ENCODE data around the gene PDXDC1. TPM values are rescaled to one million over a fixed set of nuclear protein-coding genes. Genes with fewer than 3 reads are reported as not detected.
"Not testable (repeated sequence)": the region's sequence is repeated elsewhere in the genome, so short reads cannot be mapped to it uniquely, and the experiment has no call there.

The PDXDC1 gene
- total RNA-seq, 1 experiment from 2014 or later, result 107 TPM

GRCh38 chr16:14965328-14965727, 9.5 kb upstream of the PDXDC1 start:
- ATAC-seq (no peak), DNase-seq (ENCODE audit: low spot score) (no peak)
- Mint-ChIP-seq H3K4me1 (no peaks in the 10 kb centered on the region), H3K27ac (no peak overlapping the region), H3K9me3 (0 out of 2 replicates have a peak, but pooled peaks cover 3% of the 10 kb centered on the region), H3K4me3 (no peak overlapping the region), H3K27me3 (ENCODE audit: low read depth) (no peaks in the 10 kb centered on the region; the same call in 1 of the 2 replicates), H3K36me3 (no peaks in the 10 kb centered on the region)
- TF ChIP-seq GTF2I (CRISPR knock-in tag; conservative IDR thresholded peaks at IDR 0.05) (no peak), ATF1 (CRISPR knock-in tag; IDR thresholded peaks at IDR 0.05) (no peak), HMGA2 (CRISPR knock-in tag; IDR thresholded peaks at IDR 0.05) (no peak), NR2C2 (CRISPR knock-in tag; IDR thresholded peaks at IDR 0.05) (no peak), EMX1 (CRISPR knock-in tag; IDR thresholded peaks at IDR 0.05) (no peak), JAZF1 (CRISPR knock-in tag; IDR thresholded peaks at IDR 0.05) (no peak), E2F1 (CRISPR knock-in tag; IDR thresholded peaks at IDR 0.05) (no peak), SMAD3 (CRISPR knock-in tag; IDR thresholded peaks at IDR 0.05; ENCODE audit: borderline replicate concordance) (no peak), GABPB1 (CRISPR knock-in tag; IDR thresholded peaks at IDR 0.05) (no peak), FOXP1 (CRISPR knock-in tag; IDR thresholded peaks at IDR 0.05; ENCODE audit: borderline replicate concordance) (no peak), FOXJ3 (CRISPR knock-in tag; IDR thresholded peaks at IDR 0.05; ENCODE audit: borderline replicate concordance) (no peak)
- TF ChIP-seq, protein P1, sequence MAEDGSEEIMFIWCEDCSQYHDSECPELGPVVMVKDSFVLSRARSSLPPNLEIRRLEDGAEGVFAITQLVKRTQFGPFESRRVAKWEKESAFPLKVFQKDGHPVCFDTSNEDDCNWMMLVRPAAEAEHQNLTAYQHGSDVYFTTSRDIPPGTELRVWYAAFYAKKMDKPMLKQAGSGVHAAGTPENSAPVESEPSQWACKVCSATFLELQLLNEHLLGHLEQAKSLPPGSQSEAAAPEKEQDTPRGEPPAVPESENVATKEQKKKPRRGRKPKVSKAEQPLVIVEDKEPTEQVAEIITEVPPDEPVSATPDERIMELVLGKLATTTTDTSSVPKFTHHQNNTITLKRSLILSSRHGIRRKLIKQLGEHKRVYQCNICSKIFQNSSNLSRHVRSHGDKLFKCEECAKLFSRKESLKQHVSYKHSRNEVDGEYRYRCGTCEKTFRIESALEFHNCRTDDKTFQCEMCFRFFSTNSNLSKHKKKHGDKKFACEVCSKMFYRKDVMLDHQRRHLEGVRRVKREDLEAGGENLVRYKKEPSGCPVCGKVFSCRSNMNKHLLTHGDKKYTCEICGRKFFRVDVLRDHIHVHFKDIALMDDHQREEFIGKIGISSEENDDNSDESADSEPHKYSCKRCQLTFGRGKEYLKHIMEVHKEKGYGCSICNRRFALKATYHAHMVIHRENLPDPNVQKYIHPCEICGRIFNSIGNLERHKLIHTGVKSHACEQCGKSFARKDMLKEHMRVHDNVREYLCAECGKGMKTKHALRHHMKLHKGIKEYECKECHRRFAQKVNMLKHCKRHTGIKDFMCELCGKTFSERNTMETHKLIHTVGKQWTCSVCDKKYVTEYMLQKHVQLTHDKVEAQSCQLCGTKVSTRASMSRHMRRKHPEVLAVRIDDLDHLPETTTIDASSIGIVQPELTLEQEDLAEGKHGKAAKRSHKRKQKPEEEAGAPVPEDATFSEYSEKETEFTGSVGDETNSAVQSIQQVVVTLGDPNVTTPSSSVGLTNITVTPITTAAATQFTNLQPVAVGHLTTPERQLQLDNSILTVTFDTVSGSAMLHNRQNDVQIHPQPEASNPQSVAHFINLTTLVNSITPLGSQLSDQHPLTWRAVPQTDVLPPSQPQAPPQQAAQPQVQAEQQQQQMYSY (CRISPR knock-in tag; IDR thresholded peaks at IDR 0.05), result no peak
- POLR2A ChIA-PET, result no interaction called here
- CTCF ChIA-PET, result no interaction called here

GRCh38 chr16:14969795-14970194, 5.0 kb upstream of the PDXDC1 start:
- DNase-seq (ENCODE audit: low spot score); H3K4me3 Mint-ChIP-seq; H3K4me1 Mint-ChIP-seq; H3K9me3 Mint-ChIP-seq; CTCF ChIA-PET; H3K36me3 Mint-ChIP-seq; H3K27ac Mint-ChIP-seq; H3K27me3 Mint-ChIP-seq (ENCODE audit: low read depth); POLR2A ChIA-PET; ATAC-seq: not testable (repeated sequence)

GRCh38 chr16:14971621-14972228, 3.1 kb upstream of the PDXDC1 start:
- H3K4me3 Mint-ChIP-seq; H3K27ac Mint-ChIP-seq; H3K27me3 Mint-ChIP-seq (ENCODE audit: low read depth); ATAC-seq; H3K9me3 Mint-ChIP-seq; H3K36me3 Mint-ChIP-seq; H3K4me1 Mint-ChIP-seq; CTCF ChIA-PET; DNase-seq (ENCODE audit: low spot score); POLR2A ChIA-PET: not testable (repeated sequence)

DNA sequence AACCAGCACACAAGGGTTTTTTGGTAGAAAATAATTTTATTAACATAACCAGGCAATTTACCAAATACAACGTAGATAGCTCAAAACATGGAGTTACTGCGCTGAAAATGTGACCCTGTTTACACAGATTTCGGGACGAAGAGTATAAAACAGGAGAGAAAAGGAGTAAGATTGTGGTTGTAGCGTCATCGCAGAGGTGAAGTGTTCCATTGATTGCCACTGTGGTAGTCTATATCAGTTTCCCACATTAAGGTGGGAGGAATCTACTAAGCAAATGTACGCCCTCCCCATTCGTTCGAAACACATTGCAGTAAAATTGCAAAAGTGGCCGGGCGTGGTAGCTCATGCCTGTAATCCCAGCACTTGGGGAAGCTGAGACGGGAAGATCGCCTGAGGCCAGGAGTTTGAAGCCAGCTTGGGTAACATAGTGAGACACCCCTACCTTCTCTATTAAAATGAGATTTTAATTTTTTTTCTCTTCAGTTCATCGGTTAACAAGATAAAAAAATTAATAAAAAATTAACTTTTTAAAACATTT, 972 bp upstream of the PDXDC1 start:
- not testable (repeated sequence) for H3K27ac Mint-ChIP-seq
- H3K4me3 Mint-ChIP-seq, result peak overlapping the region; percentile 87

DNA sequence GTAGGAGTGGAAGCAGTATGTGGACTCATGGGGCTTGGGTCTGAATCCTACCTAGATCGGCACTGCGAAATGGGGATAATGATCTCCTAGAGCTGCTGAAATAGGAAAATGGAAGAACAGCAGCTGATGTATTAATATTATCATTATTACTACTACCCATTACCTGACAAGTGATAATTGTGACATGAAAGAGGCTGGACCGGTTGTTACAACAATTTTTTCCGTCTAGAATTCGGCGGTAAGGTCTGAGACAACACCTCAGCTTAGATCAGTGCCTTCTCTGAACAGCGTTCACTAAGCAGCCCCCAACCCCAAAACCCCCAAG, 533 bp upstream of the PDXDC1 start:
- not testable (repeated sequence) for H3K36me3 Mint-ChIP-seq; H3K9me3 Mint-ChIP-seq; DNase-seq (ENCODE audit: low spot score); ATAC-seq; H3K27me3 Mint-ChIP-seq (ENCODE audit: low read depth)
- ChIA-PET POLR2A (interaction anchor here (1.1 kb wide), 2 partner anchors 12 to 82 kb away, joined by 3 to 4 read pairs; no protein-coding TSS in a partner anchor), CTCF (interaction anchor here (1.1 kb wide), 1 partner anchor 82 kb away, joined by 3 read pairs; the partner anchor contains the start of gene NTAN1)
- H3K4me3 Mint-ChIP-seq, result peak overlapping the region; percentile 87
- peaks cover 18% of the 10 kb centered on the region for H3K4me1 Mint-ChIP-seq
- peak overlapping the region; percentile 63 for H3K27ac Mint-ChIP-seq

More for the DNA sequence above, 972 bp upstream of the PDXDC1 start:
- H3K27me3 Mint-ChIP-seq (ENCODE audit: low read depth); H3K36me3 Mint-ChIP-seq; ATAC-seq; CTCF ChIA-PET; H3K9me3 Mint-ChIP-seq; POLR2A ChIA-PET; DNase-seq (ENCODE audit: low spot score): not testable (repeated sequence)
- H3K4me1 Mint-ChIP-seq, result peaks cover 15% of the 10 kb centered on the region
